Right ventricle myocardium superior (tissue), 1 donor: ENCODE measurements around the gene LPP. TPM values are rescaled to one million over a fixed set of nuclear protein-coding genes. Genes with fewer than 3 reads are reported as not detected.
A peak's percentile ranks its signal among the peaks of the same experiment; 100 is the strongest.

Source experiments
- ATAC-seq: fragments of 200-7000 bp; cut with Tn5 transposase; one replicate; pipeline ENCODE4 v1.9.1; 2020; ENCODE audit warnings: mild to moderate bottlenecking; ENCODE audit not compliant: poor library complexity
- DNase-seq: peaks from one replicate; pipeline ENCODE4 v3.0.0-alpha.2; 2020
- intact Hi-C: fragments of 100-400 bp; cut with DNase I; formaldehyde crosslinking; loops from one replicate; pipeline ENCODE4 v1.11.2; 2022
- microRNA-seq: library from miRNA; unstranded; fragments of <30 nt; microRNA quantifications from one replicate; pipeline ENCODE4 v1.2.0, GENCODE V29; 2020
- total RNA-seq: library from RNA; stranded (reverse); fragmentation: NEBNext Ultra II Directional; extraction: Animal tissue kit (Norgen Biotek cat#: 25700); gene quantifications from one replicate; pipeline ENCODE4 v1.2.1, GENCODE V29; 2021
- donor health status: DM: no; HTN: yes; CAD: no; lungs with severe emphysema.

LPP gene
- total RNA-seq, 1 donor from 2014 or later, result 92.9 TPM

DNA sequence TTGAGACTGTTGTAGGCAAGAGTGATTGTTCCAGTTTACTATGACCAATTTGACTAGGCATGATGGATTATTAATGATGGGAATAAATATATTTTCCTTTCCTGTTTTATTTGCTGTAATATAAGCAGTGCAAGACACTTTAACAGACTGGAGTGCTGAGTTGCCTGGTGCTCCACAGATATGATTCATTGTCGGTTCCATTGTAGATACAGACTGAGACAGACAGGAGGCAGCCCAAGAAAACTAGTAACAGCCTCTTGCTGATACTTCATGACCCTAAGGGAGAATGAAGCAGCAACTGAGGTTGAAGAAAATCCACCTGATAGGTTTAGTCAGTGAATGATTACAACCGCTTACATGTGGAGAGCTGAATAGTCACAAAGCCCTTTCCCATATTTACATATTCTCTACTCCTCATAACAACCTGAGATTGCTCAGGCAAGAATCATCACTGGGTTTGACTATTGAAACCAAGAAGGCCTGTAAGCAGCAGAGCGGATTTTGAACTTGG, 782.7 kb downstream of the LPP start:
- DNase-seq (no peak), ATAC-seq (no peak)
- intact Hi-C loops, result no loop called here

DNA sequence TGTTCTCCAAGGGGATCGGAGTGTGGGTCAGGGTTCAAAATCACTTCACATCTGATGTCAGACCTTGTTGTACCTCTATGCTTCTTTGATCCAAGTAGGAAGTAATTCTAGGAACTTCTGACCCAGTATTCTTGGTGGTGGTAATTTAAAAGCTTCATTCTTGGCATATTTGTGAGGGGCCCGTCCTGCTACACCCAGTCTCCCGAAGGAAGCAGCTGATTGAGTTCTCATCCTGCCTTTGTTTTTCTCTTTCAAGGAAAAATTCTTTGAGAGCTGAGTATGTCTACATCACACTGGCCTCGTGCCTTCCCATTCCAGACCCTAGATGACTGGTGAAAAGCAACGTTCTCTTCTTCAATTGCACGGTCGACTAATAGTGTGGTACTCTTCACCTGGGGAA, 783.4 kb downstream of the LPP start:
- ATAC-seq (no peak), DNase-seq (no peak)
- intact Hi-C loops, result no loop called here

DNA sequence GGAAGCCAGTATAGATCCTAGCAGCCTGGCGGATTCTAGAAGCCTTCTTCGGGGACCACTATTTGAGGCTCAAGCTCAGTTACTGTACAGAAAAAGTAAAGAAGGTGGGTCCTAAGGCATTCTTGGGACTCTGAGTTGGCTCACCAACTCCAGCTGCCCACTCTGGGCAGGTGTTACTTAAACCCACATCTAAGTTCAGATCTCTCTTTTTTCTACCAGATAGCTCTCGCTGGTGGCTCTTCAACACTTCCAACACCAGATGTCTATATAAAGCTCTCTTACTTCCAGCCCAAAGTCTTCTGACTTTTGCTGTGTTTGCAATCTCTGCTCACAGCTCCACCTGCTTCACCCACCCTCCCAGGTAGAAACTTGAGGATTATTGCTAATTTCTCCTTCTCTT, 785.0 kb downstream of the LPP start:
- no peak for DNase-seq
- intact Hi-C loops, result no loop called here
- no peak for ATAC-seq

DNA sequence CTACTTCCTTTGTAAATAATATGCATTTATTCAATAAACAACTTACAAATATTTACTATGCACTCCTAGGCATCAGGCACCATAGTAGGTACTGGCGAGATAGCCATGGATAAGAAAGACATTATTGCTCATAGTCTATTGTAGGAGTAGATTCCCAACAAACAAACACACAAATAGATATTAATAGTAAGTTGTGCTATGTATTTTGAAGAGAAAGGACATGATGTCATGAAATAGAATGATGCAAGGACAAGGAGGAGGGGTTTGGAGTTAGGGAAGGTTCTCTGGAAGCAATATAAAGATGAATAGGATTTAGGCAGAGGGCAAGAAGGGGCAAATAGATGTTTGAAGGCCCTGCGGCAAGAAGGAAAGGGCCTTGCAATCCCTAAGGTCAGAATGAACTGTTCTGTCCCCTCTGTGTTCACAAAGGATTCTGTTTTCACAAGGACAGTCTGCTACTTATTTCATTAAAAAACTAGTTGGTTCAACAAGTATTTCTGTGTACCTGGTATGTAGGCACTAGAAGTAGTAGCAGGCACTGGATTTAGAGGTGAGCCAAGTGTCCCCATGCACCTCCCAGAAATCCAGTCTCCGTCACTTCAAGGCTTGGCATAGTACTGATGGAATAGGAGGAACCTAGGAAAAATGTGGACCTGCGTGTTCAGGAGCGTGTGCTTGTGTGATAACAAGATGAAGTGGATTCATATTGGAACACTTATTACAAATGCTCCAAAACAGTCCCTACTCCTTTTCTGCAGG, 786.0 kb downstream of the LPP start:
- no peak for DNase-seq
- intact Hi-C loops, result loop anchor here (10.0 kb wide), 1 partner anchor 785 kb away; the partner anchor contains the start of gene LPP
- peak; percentile 29 for ATAC-seq

Small RNA genes within 50 kb of the gene (microRNA-seq; reads per million reads assigned to microRNA genes)
- 5,547 reads per million, percentile 93 among the genes with 10 or more reads in this experiment for gene MIR28
